ENCODE results near the gene ATG9A. TPM values are rescaled to one million over a fixed set of nuclear protein-coding genes. Genes with fewer than 3 reads are reported as not detected.

ATG9A gene
- polyA plus RNA-seq, 3 donors: 24.7 to 55.2 (median 26.3) TPM

- no peak within 1 kb of the TSS for H3K9ac ChIP-seq (ENCODE audit: insufficient read depth, low read length, poor library complexity, severe bottlenecking)
- WGBS (ENCODE audit: insufficient coverage): 100% methylated on average over 4 of the region's 10 CpGs
- H3K36me3 ChIP-seq (replicated peaks in 1 of 2; ENCODE audit: control insufficient read depth in 1 of 2, insufficient read depth in 2 of 2, low read length in 2 of 2): peaks cover 34 to 41% of the 10 kb centered on the region in 2 donors
- H4K20me1 ChIP-seq (ENCODE audit: insufficient read depth, low read length): peaks cover 43% of the 10 kb centered on the region
- Mint-ChIP-seq H3K27me3 (ENCODE audit: low read depth in 3 of 3) (peaks cover 0 to 7% (median 2%) of the 10 kb centered on the region in 3 donors), H3K4me1 (peaks cover 28% of the 10 kb centered on the region), H3K9me3 (no peaks in the 10 kb centered on the region), H3K4me3 (no peak within 1 kb of the TSS), H3K27ac (peak within 1 kb of the TSS in 1 of 7 donors; percentile 24), H3K36me3 (peaks cover 47 to 58% of the 10 kb centered on the region in 2 donors)
- H3K9me3 ChIP-seq (replicated peaks in 1 of 2; ENCODE audit: control insufficient read depth in 1 of 2, insufficient read depth in 1 of 2, low read length in 2 of 2): no peaks in the 10 kb centered on the region
- no peak for TF ChIP-seq CTCF (IDR thresholded peaks at IDR 0.05)
- H3K27ac ChIP-seq (ENCODE audit: low read depth in 1 of 2, low read length in 2 of 2): no peak within 1 kb of the TSS
- no peak within 1 kb of the TSS for H3K4me2 ChIP-seq (replicated peaks; ENCODE audit: extremely low read depth, low read length, poor library complexity, severe bottlenecking)
- intact Hi-C loops (cut with micrococcal nuclease): loop anchor here (2.0 to 10.0 kb wide), 3 partner anchors 41 to 435 kb away; partner anchors contain the start of gene GMPPA (in 1 of the 2)
- no peak for DNase-seq
- peaks cover 14% of the 10 kb centered on the region for H3K79me2 ChIP-seq (ENCODE audit: insufficient read depth, low read length)
- peaks cover 3 to 10% of the 10 kb centered on the region in 2 donors for H3K4me1 ChIP-seq (ENCODE audit: control insufficient read depth in 1 of 2, insufficient read depth in 2 of 2, low read length in 2 of 2)
- H3K4me3 ChIP-seq (replicated peaks in 1 of 3; ENCODE audit: low read depth in 2 of 3, low read length in 3 of 3): no peak within 1 kb of the TSS
- H3K27me3 ChIP-seq (ENCODE audit: control insufficient read depth in 2 of 2, insufficient read depth in 2 of 2, low read length in 2 of 2): no peaks in the 10 kb centered on the region
- H2AFZ ChIP-seq (ENCODE audit: insufficient read depth, low read depth, low read length, poor library complexity, severe bottlenecking): no peak within 1 kb of the TSS
These were observed 59.3 kb downstream of the ATG9A start, which contains the start of gene SLC23A3 for GRCh38 chr2:219169930-219170654. Gene SLC23A3 (minus strand): TSS chr2:219170029. CDS start chr2:219169984, 45 bp downstream.

Other genes with a start within 250 kb of the ATG9A start
- not detected for gene FEV, start 244.5 kb downstream of the ATG9A start, polyA plus RNA-seq
- gene CRYBA2, start 236.2 kb downstream of the ATG9A start, polyA plus RNA-seq: not detected
- gene CFAP65, start 188.1 kb downstream of the ATG9A start, polyA plus RNA-seq: not detected
- not detected for gene IHH, start 168.7 kb downstream of the ATG9A start, polyA plus RNA-seq
- gene NHEJ1, start 68.8 kb downstream of the ATG9A start, polyA plus RNA-seq: 10 to 100 TPM; 12.6 to 20.9 (median 20.3) TPM
- gene SLC23A3, start 59.6 kb downstream of the ATG9A start, polyA plus RNA-seq: 1 to 10 TPM in 1 of 3 donors, not detected in 2; 1.1 TPM
- 100 to 1,000 TPM in 1 of 3 donors, 10 to 100 TPM in 2; 68.8 to 109 (median 71.3) TPM for gene CNPPD1, start 52.7 kb downstream of the ATG9A start, polyA plus RNA-seq
- gene RETREG2, start 51.4 kb downstream of the ATG9A start, polyA plus RNA-seq: 10 to 100 TPM; 37.7 to 60.9 (median 39.4) TPM
- gene ZFAND2B, start 22.9 kb downstream of the ATG9A start, polyA plus RNA-seq: 10 to 100 TPM; 45.7 to 98.9 (median 53.2) TPM
- 1 to 10 TPM in 1 of 3 donors, under 1 TPM in 2; 0.28 to 4.8 (median 0.58) TPM for gene ABCB6, start 10.7 kb downstream of the ATG9A start, polyA plus RNA-seq
- gene ANKZF1, start 170 bp upstream of the ATG9A start, polyA plus RNA-seq: 10 to 100 TPM in 2 of 3 donors, 1 to 10 TPM in 1; 7.6 to 79.3 (median 10.4) TPM
- 10 to 100 TPM in 1 of 3 donors, 1 to 10 TPM in 2; 4.0 to 11.7 (median 7.7) TPM for gene GLB1L, start 15.8 kb upstream of the ATG9A start, polyA plus RNA-seq
- 10 to 100 TPM; 16.7 to 40.7 (median 17.8) TPM for gene STK16, start 15.8 kb upstream of the ATG9A start, polyA plus RNA-seq
- not detected for gene TUBA4B, start 23.6 kb upstream of the ATG9A start, polyA plus RNA-seq
- 100 to 1,000 TPM in 1 of 3 donors, 10 to 100 TPM in 2; 72.7 to 452 (median 81.9) TPM for gene TUBA4A, start 24.3 kb upstream of the ATG9A start, polyA plus RNA-seq
- gene DNAJB2, start 49.7 kb upstream of the ATG9A start, polyA plus RNA-seq: 10 to 100 TPM in 1 of 3 donors, 1 to 10 TPM in 2; 1.7 to 55.4 (median 1.9) TPM
- not detected for gene PTPRN, start 79.8 kb upstream of the ATG9A start, polyA plus RNA-seq
- not detected for gene RESP18, start 103.1 kb upstream of the ATG9A start, polyA plus RNA-seq
- 10 to 100 TPM; 51.6 to 83.1 (median 60.6) TPM for gene DNPEP, start 158.3 kb upstream of the ATG9A start, polyA plus RNA-seq
- 1 to 10 TPM; 2.4 to 4.0 (median 2.4) TPM for gene DES, start 188.7 kb upstream of the ATG9A start, polyA plus RNA-seq
- gene SPEG, start 205.2 kb upstream of the ATG9A start, polyA plus RNA-seq: not detected